Mesodermal cell (in vitro differentiated cells): ENCODE measurements around the gene LBH.
"Not testable (repeated sequence)": the region's sequence is repeated elsewhere in the genome, so short reads cannot be mapped to it uniquely, and the experiment has no call there.

Experiments used
- H3K27ac ChIP-seq: 2 replicates; pipeline ENCODE4 v1.7.0; 2013; ENCODE audit warnings: mild to moderate bottlenecking, low read depth, low read length, moderate library complexity; ENCODE audit not compliant: severe bottlenecking
- H3K36me3 ChIP-seq: 2 replicates; pipeline ENCODE4 v1.7.1; 2013; ENCODE audit warnings: mild to moderate bottlenecking, low read length, moderate library complexity; ENCODE audit not compliant: control insufficient read depth, insufficient read depth
- H3K4me1 ChIP-seq: one replicate; pipeline ENCODE4 v1.7.1; 2013; ENCODE audit warnings: mild to moderate bottlenecking, low read length; ENCODE audit not compliant: insufficient read depth, control insufficient read depth, poor library complexity, severe bottlenecking
- H3K4me3 ChIP-seq: 2 replicates; pipeline ENCODE4 v1.7.0; 2013; ENCODE audit warnings: low read length, control low read depth, mild to moderate bottlenecking; ENCODE audit not compliant: insufficient read depth, poor library complexity, severe bottlenecking; ENCODE audit errors: extremely low read depth
- H3K9me3 ChIP-seq: 2 replicates; pipeline ENCODE4 v1.7.1; 2013; ENCODE audit warnings: mild to moderate bottlenecking, low read length, moderate library complexity; ENCODE audit not compliant: control insufficient read depth
- WGBS, 2 experiments: methylation state at CpG; one replicate each; pipeline ENCODE4 v1.1.5; 2013; ENCODE audit warnings: missing lambda C conversion rate in 2 of 2; ENCODE audit not compliant: insufficient coverage in 2 of 2; 5-methylcytosine and 5-hydroxymethylcytosine counted together

Gene LBH

GRCh38 chr2:30261695-30262211 is 30.4 kb downstream of the LBH start:
- no peak overlapping the region for H3K4me3 ChIP-seq
- H3K9me3 ChIP-seq = peaks cover 8% of the 10 kb centered on the region
- no peak overlapping the region for H3K27ac ChIP-seq
- H3K4me1 ChIP-seq = peaks cover 8% of the 10 kb centered on the region
- H3K36me3 ChIP-seq = peaks cover 21% of the 10 kb centered on the region

- Histone ChIP-seq H3K4me3 (no peak overlapping the region), H3K36me3 (peaks cover 18% of the 10 kb centered on the region), H3K27ac (no peak overlapping the region), H3K4me1 (peaks cover 5% of the 10 kb centered on the region), H3K9me3 (peaks cover 8% of the 10 kb centered on the region)
- WGBS, 2 experiments = 95 to 98% methylated on average over 3 to 5 of the region's 5 CpGs
Measured at GRCh38 chr2:30262716-30263309, 31.5 kb downstream of the LBH start.

GRCh38 chr2:30264274-30264673 is 32.9 kb downstream of the LBH start:
- Histone ChIP-seq H3K9me3 (peaks cover 8% of the 10 kb centered on the region), H3K4me3 (no peak overlapping the region), H3K36me3 (peaks cover 4% of the 10 kb centered on the region), H3K27ac (no peak overlapping the region), H3K4me1 (no peaks in the 10 kb centered on the region)
- WGBS, 2 experiments = 80 to 91% methylated on average over 1 to 2 of the region's 3 CpGs

GRCh38 chr2:30265052-30266015 is 34.0 kb downstream of the LBH start:
- no peak overlapping the region for H3K27ac ChIP-seq
- H3K9me3 ChIP-seq = peaks cover 8% of the 10 kb centered on the region
- WGBS, 2 experiments = 100% methylated on average over 1 to 2 of the region's 4 CpGs
- H3K36me3 ChIP-seq = no peaks in the 10 kb centered on the region
- H3K4me3 ChIP-seq = no peak overlapping the region
- no peaks in the 10 kb centered on the region for H3K4me1 ChIP-seq

GRCh38 chr2:30266051-30266621 is 34.8 kb downstream of the LBH start:
- no peak overlapping the region for H3K4me3 ChIP-seq
- H3K36me3 ChIP-seq = no peaks in the 10 kb centered on the region
- H3K27ac ChIP-seq = no peak overlapping the region
- peaks cover 8% of the 10 kb centered on the region for H3K9me3 ChIP-seq
- no peaks in the 10 kb centered on the region for H3K4me1 ChIP-seq
- WGBS, 2 experiments = 80 to 89% methylated on average over 4 to 6 of the region's 7 CpGs

GRCh38 chr2:30266705-30267104 is 35.4 kb downstream of the LBH start:
- Histone ChIP-seq H3K4me1 (no peaks in the 10 kb centered on the region), H3K4me3 (no peak overlapping the region), H3K27ac (no peak overlapping the region), H3K36me3 (no peaks in the 10 kb centered on the region), H3K9me3 (peaks cover 8% of the 10 kb centered on the region)
- 94 to 95% methylated on average over 3 to 4 of the region's 5 CpGs for WGBS, 2 experiments

GRCh38 chr2:30267161-30267975 is 36.0 kb downstream of the LBH start:
- H3K4me1 ChIP-seq = no peaks in the 10 kb centered on the region
- peaks cover 7% of the 10 kb centered on the region for H3K9me3 ChIP-seq
- H3K27ac ChIP-seq = no peak overlapping the region
- H3K36me3 ChIP-seq = no peaks in the 10 kb centered on the region
- 94 to 98% methylated on average over 4 to 10 of the region's 13 CpGs for WGBS, 2 experiments
- H3K4me3 ChIP-seq = no peak overlapping the region

- Histone ChIP-seq H3K4me1 (peaks cover 5% of the 10 kb centered on the region), H3K9me3 (no peaks in the 10 kb centered on the region), H3K27ac (no peak overlapping the region), H3K4me3 (no peak overlapping the region), H3K36me3 (no peaks in the 10 kb centered on the region)
- WGBS, 2 experiments = 83 to 89% methylated on average over 2 to 3 of the region's 5 CpGs
Measured at GRCh38 chr2:30268296-30268871, 37.0 kb downstream of the LBH start.

GRCh38 chr2:30269114-30269770 is 37.9 kb downstream of the LBH start:
- H3K4me1 ChIP-seq, H3K27ac ChIP-seq, H3K4me3 ChIP-seq, H3K36me3 ChIP-seq, H3K9me3 ChIP-seq: not testable (repeated sequence)
- 82 to 89% methylated on average over 15 to 16 of the region's 16 CpGs for WGBS, 2 experiments

GRCh38 chr2:30269771-30270145 is 38.4 kb downstream of the LBH start:
- Histone ChIP-seq H3K9me3 (no peaks in the 10 kb centered on the region), H3K4me1 (peaks cover 9% of the 10 kb centered on the region), H3K36me3 (no peaks in the 10 kb centered on the region), H3K4me3 (no peak overlapping the region), H3K27ac (no peak overlapping the region)
- WGBS, 2 experiments = 91 to 93% methylated on average over 5 of the region's 5 CpGs
